Activated gamma-delta T cell treated with Interleukin-2 at 50 U/mL for 16 hours (primary cell): ENCODE measurements around the gene ALDH4A1.
"Not testable (repeated sequence)": the region's sequence is repeated elsewhere in the genome, so short reads cannot be mapped to it uniquely, and the experiment has no call there.

Source experiments
- DNase-seq: peaks from one replicate; pipeline ENCODE4 v3.0.0-alpha.2; 2020

The ALDH4A1 gene

GRCh38 chr1:18898567-18898966 lies 3.8 kb downstream of the ALDH4A1 start:
- no peak for DNase-seq

- no peak for DNase-seq
Observed at GRCh38 chr1:18895317-18895716, 7.0 kb downstream of the ALDH4A1 start.

DNA sequence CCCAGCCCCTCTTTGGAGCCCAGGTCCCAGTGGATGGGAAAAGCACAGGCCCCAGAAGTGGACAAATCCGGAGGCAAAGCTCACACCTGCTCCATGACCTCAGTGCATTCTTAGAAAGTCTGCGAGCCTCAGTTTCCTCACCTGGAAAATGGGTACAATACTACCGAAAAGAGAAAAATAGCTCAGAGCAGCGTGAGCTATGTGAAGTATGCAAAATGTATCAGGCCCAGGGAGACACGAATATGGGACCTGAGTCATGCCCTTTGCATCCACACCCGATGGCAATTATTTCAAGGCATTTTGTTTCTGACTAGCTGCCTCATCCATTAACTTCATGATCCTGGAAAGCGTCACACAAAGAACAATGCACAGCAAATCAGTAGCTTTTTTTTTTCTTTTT lies 9.2 kb downstream of the ALDH4A1 start:
- DNase-seq: no peak

DNA sequence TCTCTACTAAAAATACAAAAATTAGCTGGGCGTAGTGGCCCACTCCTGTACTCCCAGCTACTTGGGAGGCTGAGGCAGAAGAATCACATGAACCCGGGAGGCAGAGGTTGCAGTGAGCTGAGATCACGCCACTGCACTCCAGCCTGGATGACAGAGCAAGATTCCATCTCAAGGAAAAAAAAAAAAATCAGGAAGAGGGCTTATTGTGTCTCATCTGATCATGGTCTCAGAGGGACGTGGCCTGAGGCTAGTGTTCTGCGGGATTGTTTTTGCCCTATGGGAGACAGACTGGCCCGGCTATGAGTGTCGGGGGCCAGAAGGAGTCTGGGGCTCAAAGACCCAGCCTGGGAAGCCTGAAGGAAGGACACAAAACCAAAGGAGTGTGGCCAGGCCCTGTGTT lies 10.5 kb downstream of the ALDH4A1 start:
- not testable (repeated sequence) for DNase-seq

GRCh38 chr1:18891426-18891780 lies 11.0 kb downstream of the ALDH4A1 start:
- DNase-seq: no peak

DNA sequence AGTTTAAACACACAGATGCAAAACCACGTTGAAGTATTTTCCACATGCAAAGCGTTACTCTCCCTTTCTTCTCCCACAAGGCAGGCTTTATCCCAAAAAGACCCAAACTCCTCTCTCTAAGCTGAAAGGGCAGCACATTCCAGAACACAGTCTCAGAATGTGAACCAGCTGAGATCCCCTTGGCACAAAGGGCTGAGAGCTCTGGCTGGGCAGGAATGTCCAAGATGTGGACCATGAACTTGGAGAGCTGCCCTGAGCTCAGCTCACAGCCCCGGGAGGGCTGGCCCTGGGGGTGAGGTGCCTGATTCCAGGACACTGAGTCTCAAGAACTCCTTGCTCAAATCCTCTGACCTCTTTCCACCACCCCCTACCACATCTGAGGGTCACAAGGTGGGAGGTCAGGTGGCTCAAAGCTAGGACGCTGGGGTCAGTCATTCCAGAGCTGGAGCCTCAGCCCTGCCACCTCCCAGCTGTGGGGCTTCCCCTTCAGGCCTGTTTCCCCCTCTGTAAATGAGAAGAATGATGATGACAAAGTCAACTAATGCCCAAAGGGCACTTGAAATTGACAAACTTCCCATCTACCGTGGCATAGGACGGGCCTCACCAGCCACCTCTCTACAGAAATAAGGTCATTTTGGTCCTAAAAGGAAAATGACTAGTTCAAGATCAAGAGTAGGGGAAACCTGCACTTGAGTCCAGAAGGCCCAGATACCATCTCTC lies 11.5 kb downstream of the ALDH4A1 start:
- DNase-seq: no peak

- DNase-seq: no peak
Observed at GRCh38 chr1:18886003-18886335, 16.4 kb downstream of the ALDH4A1 start.

- DNase-seq: no peak
Observed at GRCh38 chr1:18885311-18886002, 16.9 kb downstream of the ALDH4A1 start.

DNA sequence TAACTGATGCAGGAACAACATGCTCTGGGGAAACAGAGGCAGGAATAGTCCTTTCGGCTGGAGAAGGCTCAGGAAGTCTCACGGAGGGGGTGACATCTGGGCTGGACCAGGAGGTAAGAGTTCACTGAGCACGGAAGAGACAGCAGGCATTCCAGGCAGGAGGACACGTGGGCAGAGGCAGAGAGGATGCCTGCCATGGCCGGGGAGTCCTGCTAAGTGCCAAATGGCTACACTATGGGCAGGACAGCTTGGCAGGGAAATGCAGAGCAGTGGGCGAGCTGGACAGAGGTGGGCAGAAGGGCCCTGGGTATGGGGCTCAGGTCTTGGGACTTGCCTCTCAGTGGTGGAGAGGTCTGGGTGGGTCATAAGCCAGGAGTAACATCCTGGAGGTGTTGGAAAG lies 17.6 kb downstream of the ALDH4A1 start:
- no peak for DNase-seq

- no peak for DNase-seq
Observed at GRCh38 chr1:18884419-18884717, 18.0 kb downstream of the ALDH4A1 start.

DNA sequence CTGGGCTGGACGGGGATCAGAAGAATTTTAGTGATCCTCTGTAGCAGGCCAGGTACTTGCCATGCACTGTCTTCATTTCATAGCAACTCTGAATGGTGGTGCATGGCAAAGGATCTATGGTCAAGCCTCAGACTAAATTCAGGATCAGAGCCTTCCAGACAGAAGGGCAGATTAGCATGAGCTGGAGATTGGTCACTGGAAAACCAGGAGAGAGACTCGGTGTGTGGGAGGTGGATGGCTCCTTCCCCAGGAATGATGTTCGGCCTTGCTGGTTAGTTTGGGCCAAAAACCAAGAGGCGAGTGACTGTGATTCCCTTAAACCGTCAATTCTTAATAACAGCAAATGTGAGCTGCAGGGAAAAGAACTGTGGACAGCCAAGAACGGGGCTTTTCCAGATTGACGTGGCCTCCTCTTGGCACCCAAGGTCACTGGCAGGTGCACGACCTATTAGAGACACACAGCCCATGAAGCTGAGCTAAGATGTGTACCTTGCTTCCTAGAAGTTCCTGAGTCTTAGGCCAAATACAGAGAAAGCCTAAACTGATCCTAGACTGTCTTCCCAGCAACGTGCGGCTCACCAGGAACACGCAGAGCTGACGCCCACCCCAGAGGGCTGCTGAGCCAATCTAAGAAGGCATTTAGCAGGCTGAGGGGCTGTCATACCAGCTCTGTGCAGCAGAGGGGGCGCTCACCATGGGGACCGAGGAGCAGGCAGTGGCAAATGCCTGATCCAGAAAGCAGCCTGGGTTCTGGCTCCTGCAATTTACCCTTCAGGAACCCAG lies 18.5 kb downstream of the ALDH4A1 start:
- DNase-seq: peak; percentile 71

GRCh38 chr1:18883079-18883478 lies 19.3 kb downstream of the ALDH4A1 start:
- no peak for DNase-seq

DNA sequence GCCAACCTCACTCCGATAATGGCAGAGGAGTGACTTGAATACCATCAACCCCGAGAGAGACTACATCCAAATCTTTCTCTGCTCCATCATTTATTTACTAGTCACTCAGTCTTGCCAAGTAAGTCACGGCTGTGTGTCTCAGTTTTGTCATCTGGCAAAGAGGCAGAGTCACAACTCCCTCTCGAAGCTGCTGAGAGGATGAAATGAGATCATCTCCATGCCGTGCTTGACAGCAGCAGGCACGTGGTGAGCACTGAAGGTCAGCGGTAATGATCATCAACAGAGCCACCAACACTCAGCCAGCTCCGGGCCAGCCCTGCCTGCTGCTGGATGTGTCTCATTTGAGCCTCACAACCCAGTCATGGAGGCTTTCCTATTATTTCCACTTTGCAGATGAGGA lies 19.9 kb downstream of the ALDH4A1 start:
- no peak for DNase-seq

DNA sequence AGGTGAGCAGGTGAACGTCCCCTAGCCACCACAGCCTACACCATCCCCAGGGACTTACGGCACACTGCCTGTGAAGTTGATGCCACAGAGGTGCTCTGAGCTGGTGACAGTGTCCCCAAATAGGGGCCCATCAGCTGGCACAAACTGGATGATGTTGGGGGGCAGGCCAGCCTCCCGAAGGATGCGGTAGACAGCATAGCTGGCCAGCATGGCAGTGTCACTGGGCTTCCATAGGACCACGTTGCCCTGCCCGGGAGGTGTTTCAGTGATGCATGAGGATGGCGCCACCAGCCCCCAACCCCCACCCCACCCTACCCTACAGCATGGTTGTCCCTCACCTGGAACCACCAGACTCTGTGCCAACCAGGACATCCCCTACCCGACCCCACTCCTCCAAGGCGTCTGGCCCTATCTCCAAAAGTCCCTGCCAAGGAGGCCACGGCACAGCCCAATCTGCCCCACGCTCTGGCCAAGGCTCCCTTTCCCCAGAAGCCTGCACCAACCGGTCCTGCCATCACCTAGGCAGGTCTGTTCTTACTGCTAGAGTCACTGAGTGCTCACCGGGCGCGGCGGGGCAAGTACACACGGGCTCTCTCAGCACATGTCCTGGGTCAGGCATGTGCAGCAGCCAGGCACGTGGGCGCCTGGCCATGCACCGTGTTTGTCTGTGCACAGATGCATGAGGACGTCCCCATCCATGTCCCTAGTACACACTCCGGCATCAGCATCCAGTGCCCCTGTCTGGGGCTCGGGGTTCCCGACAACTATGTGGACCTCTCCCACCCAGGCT lies 20.5 kb downstream of the ALDH4A1 start:
- no peak for DNase-seq

DNA sequence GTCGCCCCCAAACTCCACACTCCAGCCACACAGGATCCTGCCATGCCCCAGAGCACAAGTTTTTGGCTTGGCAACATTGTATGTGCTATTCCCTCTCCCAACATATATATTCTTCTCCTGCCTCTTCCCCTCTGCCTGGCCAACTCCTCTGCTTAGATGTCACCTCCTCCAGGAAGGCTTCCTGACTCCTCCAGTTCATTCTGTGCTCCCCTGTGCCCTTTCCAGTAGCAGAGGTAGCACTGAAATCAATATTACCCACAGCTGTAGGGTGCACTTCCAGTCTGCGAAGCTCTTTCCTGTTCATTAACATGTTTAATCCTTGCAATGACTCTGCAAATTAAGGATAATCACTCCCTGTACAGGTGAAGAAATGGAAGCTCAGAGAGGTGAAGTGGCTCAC lies 21.2 kb downstream of the ALDH4A1 start:
- DNase-seq: no peak

- DNase-seq: no peak
Observed at GRCh38 chr1:18880585-18880984, 21.8 kb downstream of the ALDH4A1 start.

DNA sequence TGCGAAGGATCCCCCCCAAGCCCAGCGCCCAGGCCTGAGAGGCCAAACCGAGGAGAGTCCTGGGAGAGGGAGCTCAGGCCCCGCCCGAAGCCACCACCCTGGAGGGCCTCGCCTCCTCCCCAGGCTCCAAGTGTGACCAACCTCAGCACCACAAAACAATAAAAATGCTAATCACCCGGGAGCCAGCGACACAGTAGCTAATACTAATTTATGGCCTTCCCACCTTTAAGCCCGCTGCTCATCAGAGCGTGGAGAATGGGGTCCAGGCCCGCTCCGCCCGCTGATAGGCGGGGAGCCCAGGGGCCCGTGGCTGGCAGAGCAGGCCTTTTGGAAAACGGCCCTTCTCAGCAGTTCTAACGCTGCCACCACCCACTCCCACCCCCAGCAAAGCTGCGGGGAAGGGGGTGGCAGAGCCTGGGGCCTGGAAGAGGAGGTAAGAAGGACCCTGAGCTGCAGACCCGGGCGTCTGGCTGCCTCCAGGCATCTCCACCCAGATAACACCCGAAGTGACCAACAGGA lies 22.5 kb downstream of the ALDH4A1 start:
- DNase-seq: no peak

GRCh38 chr1:18879215-18879790 lies 23.1 kb downstream of the ALDH4A1 start:
- no peak for DNase-seq

- DNase-seq: no peak
Observed at GRCh38 chr1:18878538-18879214, 23.7 kb downstream of the ALDH4A1 start.

DNA sequence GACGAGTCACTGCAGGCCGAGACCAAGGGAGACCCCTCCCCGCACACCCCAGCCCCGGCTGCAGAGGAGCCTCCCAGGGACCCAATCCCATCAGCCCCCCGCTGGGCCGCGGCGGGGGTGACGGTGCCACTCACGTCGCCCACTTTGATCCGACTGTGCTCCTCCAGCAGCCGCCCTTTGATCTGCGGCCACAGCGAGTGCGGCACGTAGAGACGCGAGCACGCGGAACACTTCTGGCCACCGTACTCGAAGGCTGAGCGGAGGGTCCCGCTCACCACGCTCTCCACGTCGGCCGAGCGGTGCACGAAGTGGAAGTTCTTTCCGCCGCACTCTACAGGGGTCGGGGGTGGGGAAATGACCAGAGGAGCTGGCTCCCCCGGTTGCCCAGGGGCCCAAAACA lies 25.1 kb downstream of the ALDH4A1 start:
- no peak for DNase-seq

DNA sequence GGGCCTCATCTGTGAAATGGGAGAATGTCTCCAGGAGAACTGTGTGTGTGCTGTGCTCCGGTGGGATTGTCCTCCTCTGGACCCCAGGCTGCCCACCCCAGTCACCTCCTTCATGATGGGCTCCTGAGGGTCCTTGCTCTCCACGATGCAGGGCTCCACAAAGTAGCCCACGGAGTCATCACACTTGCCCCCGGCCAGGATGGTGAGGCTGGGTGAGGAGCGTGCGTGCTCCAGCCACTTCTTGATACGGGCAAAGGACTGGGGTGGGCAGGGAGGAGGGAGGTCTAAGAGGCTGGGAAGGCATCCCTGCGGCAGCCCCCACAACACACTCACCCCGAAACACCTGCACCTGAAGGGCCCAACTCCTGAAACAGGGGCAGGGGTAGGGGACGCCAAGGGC lies 26.1 kb downstream of the ALDH4A1 start:
- no peak for DNase-seq

DNA sequence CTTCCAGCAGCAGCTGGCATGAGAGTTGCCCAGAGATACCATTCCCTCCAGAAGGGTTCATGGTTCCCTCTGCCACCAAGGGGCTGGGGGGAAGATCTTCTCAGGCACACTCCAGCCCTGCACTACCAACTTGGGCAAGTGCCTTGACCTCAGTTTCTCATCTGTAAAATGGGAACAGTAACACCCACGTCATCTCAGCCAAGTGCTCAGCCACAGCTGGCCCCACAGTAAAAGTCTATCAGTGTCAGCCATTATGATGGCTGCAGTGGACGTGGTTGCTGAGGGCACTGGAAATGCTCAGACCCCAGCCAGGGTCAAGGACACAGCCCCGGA lies 26.6 kb downstream of the ALDH4A1 start:
- DNase-seq: no peak
